ENCODE data around the gene RSU1. TPM values are rescaled to one million over a fixed set of nuclear protein-coding genes. Genes with fewer than 3 reads are reported as not detected.

Gene RSU1
- total and polyA plus RNA-seq, 10 of the 15 experiments (the other 5 are each of a cell fraction or from before 2014, with no cell fraction given), result 49.2 to 139 (median 81.3) TPM

DNA sequence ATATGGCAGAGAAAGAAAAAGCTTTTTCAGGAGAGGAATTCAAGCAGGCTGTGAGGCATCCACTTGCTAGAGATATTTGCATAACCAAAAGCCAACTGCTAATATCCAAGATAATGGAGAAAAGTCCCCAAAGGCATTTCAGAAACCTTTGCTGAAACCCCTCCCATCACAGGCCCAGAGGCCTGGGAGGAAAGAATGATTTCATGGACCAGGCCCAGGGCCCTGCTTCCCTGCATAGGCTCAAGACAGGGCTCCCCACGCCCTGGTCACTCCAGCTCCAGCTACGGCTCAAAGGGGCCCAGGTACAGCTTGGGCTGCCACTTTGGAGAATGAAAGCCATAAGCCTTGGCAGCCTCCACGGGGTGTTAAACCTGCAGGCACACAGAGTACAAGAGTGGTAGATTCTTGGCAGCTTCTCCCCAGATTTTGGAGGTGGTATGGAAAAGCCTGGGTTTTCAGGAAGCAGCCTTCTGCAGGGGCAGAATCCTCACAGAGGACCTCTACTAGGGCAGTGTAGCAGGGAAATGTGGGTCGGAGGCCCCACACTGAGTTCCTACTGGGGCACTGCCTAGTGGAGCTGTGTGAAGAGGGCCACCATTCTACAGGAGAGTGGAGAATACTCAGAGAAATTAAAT, 5.6 kb upstream of the RSU1 start (continued):
- TF ChIP-seq, protein P1, sequence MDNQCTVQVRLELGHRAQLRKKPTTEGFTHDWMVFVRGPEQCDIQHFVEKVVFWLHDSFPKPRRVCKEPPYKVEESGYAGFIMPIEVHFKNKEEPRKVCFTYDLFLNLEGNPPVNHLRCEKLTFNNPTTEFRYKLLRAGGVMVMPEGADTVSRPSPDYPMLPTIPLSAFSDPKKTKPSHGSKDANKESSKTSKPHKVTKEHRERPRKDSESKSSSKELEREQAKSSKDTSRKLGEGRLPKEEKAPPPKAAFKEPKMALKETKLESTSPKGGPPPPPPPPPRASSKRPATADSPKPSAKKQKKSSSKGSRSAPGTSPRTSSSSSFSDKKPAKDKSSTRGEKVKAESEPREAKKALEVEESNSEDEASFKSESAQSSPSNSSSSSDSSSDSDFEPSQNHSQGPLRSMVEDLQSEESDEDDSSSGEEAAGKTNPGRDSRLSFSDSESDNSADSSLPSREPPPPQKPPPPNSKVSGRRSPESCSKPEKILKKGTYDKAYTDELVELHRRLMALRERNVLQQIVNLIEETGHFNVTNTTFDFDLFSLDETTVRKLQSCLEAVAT (IDR thresholded peaks at IDR 0.05), result no peak
- TF ChIP-seq STAT1 (conservative IDR thresholded peaks at IDR 0.05), result no peak

DNA sequence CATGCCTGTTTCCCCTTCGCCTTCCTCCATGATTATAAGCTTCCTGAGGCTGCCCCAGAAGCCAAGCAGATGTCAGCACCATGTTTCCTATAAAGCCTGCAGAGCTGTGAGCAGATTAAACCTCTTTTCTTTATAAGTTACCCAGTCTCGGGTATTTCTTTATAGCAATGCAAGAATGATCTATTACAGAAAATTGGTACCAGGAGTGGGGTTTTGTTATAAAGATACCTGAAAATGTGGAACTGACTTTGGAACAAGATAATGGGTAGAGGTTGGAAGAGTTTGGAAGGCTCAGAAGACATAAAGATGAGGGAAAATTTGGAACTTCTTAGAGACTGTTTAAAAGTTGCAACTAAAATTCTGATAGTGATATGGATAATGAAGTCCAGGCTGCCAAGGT, 4.8 kb upstream of the RSU1 start:
- TF ChIP-seq GATAD2B (conservative IDR thresholded peaks at IDR 0.05; ENCODE audit: low read depth) (no peak), TCF12 (IDR thresholded peaks at IDR 0.05; ENCODE audit: low read depth, low read length) (no peak), CTCF (IDR thresholded peaks at IDR 0.05 in 2 of 3, conservative IDR thresholded peaks at IDR 0.05 in 1 of 3; ENCODE audit: control insufficient read depth in 2 of 3, extremely low read depth in 1 of 3, insufficient read depth in 1 of 3, low read depth in 3 of 3, low read length in 3 of 3) (no peak), CBFB (IDR thresholded peaks at IDR 0.05; ENCODE audit: low read depth) (no peak), ZZZ3 (IDR thresholded peaks at IDR 0.05; ENCODE audit: control insufficient read depth, insufficient read length, low read depth) (no peak), KLF5 (IDR thresholded peaks at IDR 0.05; ENCODE audit: partially characterized antibody) (no peak), BCL11A (IDR thresholded peaks at IDR 0.05; ENCODE audit: low read depth, low read length) (no peak), PKNOX1 (IDR thresholded peaks at IDR 0.05) (no peak), NFIC (IDR thresholded peaks at IDR 0.05; ENCODE audit: low read depth, low read length) (no peak), NR2F1 (conservative IDR thresholded peaks at IDR 0.05) (no peak), ZBED1 (IDR thresholded peaks at IDR 0.05; ENCODE audit: borderline replicate concordance) (no peak), RELA (IDR thresholded peaks at IDR 0.05; ENCODE audit: borderline replicate concordance, partially characterized antibody) (no peak), CREM (IDR thresholded peaks at IDR 0.05; ENCODE audit: low read depth) (no peak), IRF4 (IDR thresholded peaks at IDR 0.05; ENCODE audit: low read depth, low read length) (no peak)
- TF ChIP-seq, protein P2, sequence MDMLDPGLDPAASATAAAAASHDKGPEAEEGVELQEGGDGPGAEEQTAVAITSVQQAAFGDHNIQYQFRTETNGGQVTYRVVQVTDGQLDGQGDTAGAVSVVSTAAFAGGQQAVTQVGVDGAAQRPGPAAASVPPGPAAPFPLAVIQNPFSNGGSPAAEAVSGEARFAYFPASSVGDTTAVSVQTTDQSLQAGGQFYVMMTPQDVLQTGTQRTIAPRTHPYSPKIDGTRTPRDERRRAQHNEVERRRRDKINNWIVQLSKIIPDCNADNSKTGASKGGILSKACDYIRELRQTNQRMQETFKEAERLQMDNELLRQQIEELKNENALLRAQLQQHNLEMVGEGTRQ (IDR thresholded peaks at IDR 0.05; ENCODE audit: borderline replicate concordance, low read depth, low read length), result no peak
- in situ Hi-C loops (cut with MboI) (loop anchor here (25.0 kb wide), 1 partner anchor 1840 kb away; the partner anchor contains the start of genes ARL5B and NSUN6), intact Hi-C loops (cut with micrococcal nuclease; ENCODE audit: unreplicated experiment) (no loop called here)
- FAIRE-seq (no peak), ATAC-seq (no peak), DNase-seq (ENCODE audit: low read depth, low spot score) (no peak)
- ChIA-PET RAD21 (ENCODE audit: unreplicated experiment) (no interaction called here), SMC1A (ENCODE audit: uncharacterized antibody, unreplicated experiment) (no interaction called here), POLR2A (no interaction called here), CTCF (interaction anchor here (1.1 kb wide), 1 partner anchor 44 kb away, joined by 3 read pairs; no protein-coding TSS in a partner anchor)
- no peak overlapping the region for H2AFZ ChIP-seq (ENCODE audit: control insufficient read depth, low read depth, low read length)
- H3K36me3 ChIP-seq (ENCODE audit: control insufficient read depth in 2 of 2, insufficient read depth in 2 of 2, low read length in 1 of 2), result no peaks in the 10 kb centered on the region
- H3K4me3 ChIP-seq, result no peak overlapping the region
- no peaks in the 10 kb centered on the region for H3K4me1 ChIP-seq (ENCODE audit: control insufficient read depth, insufficient read depth, low read length)
- no peaks in the 10 kb centered on the region for H3K79me2 ChIP-seq (ENCODE audit: control insufficient read depth, insufficient read depth, low read length)
- BruUV-seq (replicated peaks), result no TSS peak
- no peak overlapping the region for H3K4me2 ChIP-seq (ENCODE audit: control insufficient read depth, insufficient read depth)
- H3K27me3 ChIP-seq (replicated peaks in 1 of 2; ENCODE audit: control insufficient read depth in 2 of 2, insufficient read depth in 2 of 2, low read length in 1 of 2), result no peaks in the 10 kb centered on the region; a peak in 1 of 4 replicates
- no peaks in the 10 kb centered on the region for H4K20me1 ChIP-seq (ENCODE audit: control insufficient read depth, insufficient read depth)
- no peak overlapping the region for H3K9ac ChIP-seq (ENCODE audit: control insufficient read depth, insufficient read depth, low read length)
- H3K27ac ChIP-seq (ENCODE audit: control insufficient read depth, insufficient read depth), result no peak overlapping the region
- 56% methylated on average over 2 of the region's 2 CpGs for WGBS (ENCODE audit: insufficient coverage, insufficient replicate concordance, low lambda C conversion rate, missing lambda C conversion rate)
- peaks cover 4% of the 10 kb centered on the region; the same call in 2 of the 3 replicates for H3K9me3 ChIP-seq (replicated peaks; ENCODE audit: control insufficient read depth, insufficient read depth, low read length)
